ENCODE results near the gene TNFRSF8. TPM values are rescaled to one million over a fixed set of nuclear protein-coding genes. Genes with fewer than 3 reads are reported as not detected.

TNFRSF8 gene
- 10 to 100 TPM in 2 of 8 experiments, 1 to 10 TPM in 1, under 1 TPM in 5; 0.31 to 16.0 (median 0.46) TPM for total RNA-seq

DNA sequence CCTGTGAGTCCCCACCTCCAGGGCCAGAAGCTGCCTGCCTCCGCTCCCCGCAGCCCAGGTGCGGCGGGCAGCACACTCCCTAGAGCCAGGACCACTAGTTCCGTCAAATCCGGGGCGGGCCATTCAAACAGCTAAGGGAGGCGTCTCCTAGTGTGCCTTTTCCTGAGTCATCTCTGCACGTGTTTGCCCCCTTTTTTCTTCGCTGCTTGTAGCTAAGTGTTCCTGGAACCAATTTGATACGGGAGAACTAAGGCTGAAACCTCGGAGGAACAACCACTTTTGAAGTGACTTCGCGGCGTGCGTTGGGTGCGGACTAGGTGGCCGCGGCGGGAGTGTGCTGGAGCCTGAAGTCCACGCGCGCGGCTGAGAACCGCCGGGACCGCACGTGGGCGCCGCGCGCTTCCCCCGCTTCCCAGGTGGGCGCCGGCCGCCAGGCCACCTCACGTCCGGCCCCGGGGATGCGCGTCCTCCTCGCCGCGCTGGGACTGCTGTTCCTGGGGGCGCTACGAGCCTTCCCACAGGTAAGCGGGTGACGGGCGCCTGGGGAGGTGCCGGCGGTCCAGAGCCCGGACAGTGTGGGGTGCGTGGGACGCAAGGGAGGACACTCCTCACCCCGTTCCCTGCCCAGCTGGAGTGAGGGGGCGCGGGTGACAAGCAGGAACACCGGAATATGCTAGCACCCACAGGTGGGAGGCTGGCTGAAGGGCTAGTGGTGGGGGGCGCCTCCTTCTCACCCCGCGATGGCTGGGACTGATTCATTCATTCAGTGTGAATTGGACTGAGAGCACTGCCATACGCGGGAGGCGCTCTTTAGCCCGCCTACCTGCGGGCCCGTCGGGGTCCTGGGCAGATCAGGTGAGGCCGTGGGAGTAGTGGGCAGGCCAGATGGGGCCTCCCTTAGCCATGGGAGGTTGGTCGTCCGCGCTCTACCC, at the start of gene TNFRSF8:
TSS of gene TNFRSF8 (plus strand) at position 163 of the 932 bp plus-strand sequence. CDS start at position 459, 296 bp downstream.
- no peak within 1 kb of the TSS for H3K27ac ChIP-seq
- H3K4me3 ChIP-seq, result peak within 1 kb of the TSS in 1 of 5 donors; percentile 10
- H3K4me1 ChIP-seq (replicated peaks in 1 of 2), result peaks cover 15 to 20% of the 10 kb centered on the region in 2 donors
- in situ Hi-C loops (cut with MboI; ENCODE audit: low pct_unique_long_range_greater_than_20kb in 2 of 9, low sequenced_read_pairs in 9 of 9, unreplicated experiment in 9 of 9), result no loop called here
- peak; percentile 25 to 68 (median 62) for ATAC-seq (replicated peaks in 6 of 8)
- 0 to 40% (median 12%) methylated on average over 1 to 29 of the region's 72 CpGs; no CpG with 5 or more reads in 3 of the 10 experiments for WGBS, 10 experiments

GRCh38 chr1:12014141-12014991, 48.7 kb upstream of the TNFRSF8 start:
- no peak overlapping the region for H3K4me3 ChIP-seq
- in situ Hi-C loops (cut with MboI; ENCODE audit: low pct_unique_long_range_greater_than_20kb in 2 of 9, low sequenced_read_pairs in 9 of 9, unreplicated experiment in 9 of 9), result no loop called here
- H3K4me1 ChIP-seq (replicated peaks in 1 of 2), result no peaks in the 10 kb centered on the region
- 60 to 86% (median 83%) methylated on average over 1 to 16 of the region's 16 CpGs; no CpG with 5 or more reads in 1 of the 10 experiments for WGBS, 10 experiments
- peak in 1 of 8 experiments; percentile 2 for ATAC-seq (replicated peaks in 6 of 8)
- H3K27ac ChIP-seq, result no peak overlapping the region

DNA sequence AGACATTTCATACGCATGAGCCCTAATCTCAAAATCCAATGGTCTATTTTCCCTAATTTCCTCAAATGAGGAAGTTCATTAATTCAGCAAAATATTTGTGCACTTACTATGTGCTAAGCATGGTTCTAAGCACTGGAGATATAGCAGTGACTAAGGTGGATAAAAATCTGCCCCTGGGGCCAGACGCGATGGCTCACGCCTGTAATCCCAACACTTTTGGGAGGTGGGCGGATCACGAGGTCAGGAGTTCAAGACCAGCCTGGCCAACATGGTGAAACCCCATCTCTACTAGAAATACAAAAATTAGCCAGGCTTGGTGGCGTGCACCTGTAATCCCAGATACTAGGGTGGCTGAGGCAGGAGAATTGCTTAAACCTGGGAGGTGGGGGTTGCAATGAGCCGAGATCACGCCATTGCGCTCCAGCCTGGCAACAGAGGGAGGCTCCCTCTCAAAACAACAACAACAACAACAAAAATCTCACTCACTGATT, 48.1 kb upstream of the TNFRSF8 start:
- Histone ChIP-seq H3K27ac (no peak overlapping the region), H3K4me3 (no peak overlapping the region), H3K4me1 (replicated peaks in 1 of 2) (peaks cover under 1 to 2% of the 10 kb centered on the region in 2 donors)
- 83 to 100% (median 97%) methylated on average over 1 to 9 of the region's 10 CpGs; no CpG with 5 or more reads in 2 of the 10 experiments for WGBS, 10 experiments
- in situ Hi-C loops (cut with MboI; ENCODE audit: low pct_unique_long_range_greater_than_20kb in 2 of 9, low sequenced_read_pairs in 9 of 9, unreplicated experiment in 9 of 9), result no loop called here
- ATAC-seq (replicated peaks in 6 of 8), result no peak

DNA sequence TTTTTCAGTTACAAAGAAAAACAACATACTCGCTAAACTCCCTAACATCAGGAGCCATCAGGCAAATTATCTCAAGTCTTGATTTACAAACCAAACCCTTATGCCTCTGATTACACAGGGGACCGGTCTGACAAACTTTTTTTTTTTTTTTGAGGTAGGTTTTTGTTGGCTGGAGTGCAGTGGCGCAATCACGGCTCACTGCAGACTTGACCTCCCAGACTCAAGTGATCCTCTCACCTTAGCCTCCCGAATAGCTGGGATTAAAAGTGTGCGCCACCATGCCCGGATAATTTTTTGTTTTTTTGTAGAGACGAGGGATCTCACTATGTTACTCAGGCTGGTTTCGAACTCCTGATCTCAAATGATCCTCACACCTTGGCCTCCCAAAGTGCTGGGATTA, 47.6 kb upstream of the TNFRSF8 start:
- WGBS, 10 experiments, result 79 to 100% (median 99%) methylated on average over 1 to 9 of the region's 9 CpGs
- Histone ChIP-seq H3K4me3 (no peak overlapping the region), H3K4me1 (replicated peaks in 1 of 2) (peaks cover 3 to 5% of the 10 kb centered on the region in 2 donors), H3K27ac (no peak overlapping the region)
- no peak for ATAC-seq (replicated peaks in 6 of 8)
- in situ Hi-C loops (cut with MboI; ENCODE audit: low pct_unique_long_range_greater_than_20kb in 2 of 9, low sequenced_read_pairs in 9 of 9, unreplicated experiment in 9 of 9), result no loop called here

GRCh38 chr1:12016182-12016581, 46.9 kb upstream of the TNFRSF8 start:
- in situ Hi-C loops (cut with MboI; ENCODE audit: low pct_unique_long_range_greater_than_20kb in 2 of 9, low sequenced_read_pairs in 9 of 9, unreplicated experiment in 9 of 9), result no loop called here
- 75 to 100% (median 83%) methylated on average over 1 to 3 of the region's 3 CpGs; no CpG with 5 or more reads in 3 of the 10 experiments for WGBS, 10 experiments
- Histone ChIP-seq H3K27ac (no peak overlapping the region), H3K4me1 (replicated peaks in 1 of 2) (peaks cover 3 to 5% of the 10 kb centered on the region in 2 donors), H3K4me3 (no peak overlapping the region)
- no peak for ATAC-seq (replicated peaks in 6 of 8)

DNA sequence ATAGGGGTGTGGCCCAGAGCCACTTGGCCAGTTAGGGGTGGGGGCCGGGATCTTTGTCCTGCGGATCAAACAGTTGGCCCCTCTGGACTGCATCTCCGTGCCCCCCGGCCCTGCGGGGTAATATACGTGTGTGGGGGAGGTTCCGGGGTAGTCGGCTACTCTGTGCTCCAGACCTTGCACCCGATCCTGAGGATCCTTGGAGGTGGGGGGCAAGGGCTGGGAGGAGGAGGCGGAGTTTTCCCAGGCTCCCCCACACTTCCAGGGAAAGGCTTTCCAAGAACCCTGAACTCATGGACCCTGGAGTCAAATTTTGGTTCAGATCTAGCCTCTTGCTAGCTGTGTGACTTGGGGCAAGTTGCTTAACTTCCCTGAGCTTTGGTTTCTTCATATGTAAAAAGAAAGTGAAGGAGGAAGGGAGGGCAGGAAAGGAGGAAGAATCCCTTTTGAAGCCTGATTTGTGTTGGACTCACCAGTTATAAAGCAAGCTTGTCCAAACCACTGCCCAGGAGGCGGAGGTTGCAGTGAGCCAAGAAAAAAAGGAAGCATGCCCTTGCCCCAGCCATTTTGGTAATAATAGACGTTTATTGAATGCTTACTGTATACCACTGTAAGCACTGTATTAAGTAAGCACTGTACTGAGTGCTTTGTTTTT, 43.1 kb upstream of the TNFRSF8 start:
- H3K27ac ChIP-seq, result peak overlapping the region in 1 of 2 donors; percentile 30
- WGBS, 10 experiments, result 0 to 63% (median 23%) methylated on average over 1 to 9 of the region's 12 CpGs; no CpG with 5 or more reads in 2 of the 10 experiments
- H3K4me1 ChIP-seq (replicated peaks in 1 of 2), result peaks cover 3 to 5% of the 10 kb centered on the region in 2 donors
- peak overlapping the region; percentile 63 to 88 (median 75) for H3K4me3 ChIP-seq
- in situ Hi-C loops (cut with MboI; ENCODE audit: low pct_unique_long_range_greater_than_20kb in 2 of 9, low sequenced_read_pairs in 9 of 9, unreplicated experiment in 9 of 9), result no loop called here
- ATAC-seq (replicated peaks in 6 of 8), result peak in 3 of 8 experiments; percentile 1 to 5 (median 2)

GRCh38 chr1:12021616-12022015, 41.5 kb upstream of the TNFRSF8 start:
- no peak for ATAC-seq (replicated peaks in 6 of 8)
- Histone ChIP-seq H3K4me3 (no peak overlapping the region), H3K27ac (no peak overlapping the region), H3K4me1 (replicated peaks in 1 of 2) (peaks cover 3 to 5% of the 10 kb centered on the region in 2 donors)
- in situ Hi-C loops (cut with MboI; ENCODE audit: low pct_unique_long_range_greater_than_20kb in 2 of 9, low sequenced_read_pairs in 9 of 9, unreplicated experiment in 9 of 9), result no loop called here
- 20 to 100% (median 94%) methylated on average over 1 to 8 of the region's 9 CpGs; no CpG with 5 or more reads in 1 of the 10 experiments for WGBS, 10 experiments

- 89 to 100% (median 100%) methylated on average over 3 to 4 of the region's 14 CpGs; no CpG with 5 or more reads in 6 of the 10 experiments for WGBS, 10 experiments
- no peak overlapping the region for H3K27ac ChIP-seq
- H3K4me1 ChIP-seq (replicated peaks in 1 of 2), result peaks cover 3 to 5% of the 10 kb centered on the region in 2 donors
- no peak overlapping the region for H3K4me3 ChIP-seq
- ATAC-seq (replicated peaks in 6 of 8), result no peak
- in situ Hi-C loops (cut with MboI; ENCODE audit: low pct_unique_long_range_greater_than_20kb in 2 of 9, low sequenced_read_pairs in 9 of 9, unreplicated experiment in 9 of 9), result no loop called here
These were observed 41.1 kb upstream of the TNFRSF8 start for GRCh38 chr1:12022036-12022435.

DNA sequence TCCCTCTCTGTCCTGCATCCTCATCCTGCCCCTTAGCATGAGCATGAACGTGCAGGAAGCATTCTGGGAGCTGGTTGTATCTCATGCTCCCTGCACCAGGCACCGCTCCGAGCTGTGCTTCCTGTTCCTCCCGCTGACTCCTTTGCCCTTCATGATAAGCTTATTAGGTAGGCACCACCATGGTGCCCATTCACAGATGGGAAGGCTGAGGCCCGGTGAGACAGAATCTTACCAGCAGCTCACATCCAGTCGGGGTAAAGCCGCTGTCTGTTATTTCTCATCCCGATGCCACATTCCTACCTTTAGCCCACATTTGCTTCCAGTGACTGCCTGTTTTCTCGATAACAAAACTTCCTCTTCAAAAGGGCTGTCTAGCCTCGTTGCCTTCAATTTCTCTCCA, 36.5 kb upstream of the TNFRSF8 start:
- Histone ChIP-seq H3K4me1 (replicated peaks in 1 of 2) (peaks cover 0 to 6% of the 10 kb centered on the region in 2 donors), H3K4me3 (no peak overlapping the region), H3K27ac (no peak overlapping the region)
- in situ Hi-C loops (cut with MboI; ENCODE audit: low pct_unique_long_range_greater_than_20kb in 2 of 9, low sequenced_read_pairs in 9 of 9, unreplicated experiment in 9 of 9), result no loop called here
- 86 to 100% (median 97%) methylated on average over 1 to 9 of the region's 10 CpGs for WGBS, 10 experiments
- ATAC-seq (replicated peaks in 6 of 8), result no peak

- in situ Hi-C loops (cut with MboI; ENCODE audit: low pct_unique_long_range_greater_than_20kb in 2 of 9, low sequenced_read_pairs in 9 of 9, unreplicated experiment in 9 of 9), result no loop called here
- no peak overlapping the region for H3K27ac ChIP-seq
- peaks cover 4 to 17% of the 10 kb centered on the region in 2 donors for H3K4me1 ChIP-seq (replicated peaks in 1 of 2)
- ATAC-seq (replicated peaks in 6 of 8), result no peak
- WGBS, 10 experiments, result 55 to 100% (median 89%) methylated on average over 2 to 8 of the region's 8 CpGs; no CpG with 5 or more reads in 3 of the 10 experiments
- H3K4me3 ChIP-seq, result no peak overlapping the region
These were observed 34.9 kb upstream of the TNFRSF8 start for GRCh38 chr1:12028248-12028647.

- in situ Hi-C loops (cut with MboI; ENCODE audit: low pct_unique_long_range_greater_than_20kb in 2 of 9, low sequenced_read_pairs in 9 of 9, unreplicated experiment in 9 of 9), result no loop called here
- no peak for ATAC-seq (replicated peaks in 6 of 8)
- 90 to 100% (median 98%) methylated on average over 2 to 6 of the region's 19 CpGs; no CpG with 5 or more reads in 7 of the 10 experiments for WGBS, 10 experiments
These were observed 34.1 kb upstream of the TNFRSF8 start for GRCh38 chr1:12028957-12029511.

More at GRCh38 chr1:12028957-12029511, 34.1 kb upstream of the TNFRSF8 start:
- no peak overlapping the region for H3K27ac ChIP-seq
- peaks cover 4 to 18% of the 10 kb centered on the region in 2 donors for H3K4me1 ChIP-seq (replicated peaks in 1 of 2)
- no peak overlapping the region for H3K4me3 ChIP-seq

Measured in motor neuron (in vitro differentiated cells).